GM12875 (cell line): ENCODE measurements around the gene PARVG.

Source experiments
- H3K4me3 ChIP-seq: one replicate; pipeline ENCODE4 v1.5.1; 2011; ENCODE audit warnings: low read depth, low read length, control low read depth
- TF ChIP-seq, protein P1 (sequence below): IDR thresholded peaks from 2 replicates; pipeline ENCODE4 v1.5.1; 2011; ENCODE audit warnings: low read depth, mild to moderate bottlenecking, control low read depth, inconsistent platforms, low read length, moderate library complexity, borderline replicate concordance; ENCODE audit not compliant: insufficient read depth

PARVG gene

DNA sequence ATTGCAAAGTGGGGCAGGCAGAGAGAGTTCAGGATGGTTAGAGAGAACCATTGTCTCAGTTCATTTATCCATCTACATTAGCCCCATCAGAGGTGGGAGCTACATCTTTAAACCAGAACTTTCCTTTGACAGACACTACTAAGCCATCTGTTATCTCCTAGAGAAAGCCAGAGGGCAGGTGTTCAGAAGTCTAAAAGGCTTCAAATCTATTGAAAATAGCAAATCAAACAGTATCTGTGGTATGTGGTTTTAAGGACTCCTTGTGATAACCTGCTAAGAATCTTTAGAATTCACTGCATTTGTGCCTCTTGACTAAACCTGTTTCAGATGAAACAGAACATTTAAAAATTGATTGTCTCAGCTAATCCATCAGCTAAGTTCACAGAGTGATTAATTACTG is 43.9 kb upstream of the PARVG start:
- no peak overlapping the region for H3K4me3 ChIP-seq
- TF ChIP-seq, protein P1, sequence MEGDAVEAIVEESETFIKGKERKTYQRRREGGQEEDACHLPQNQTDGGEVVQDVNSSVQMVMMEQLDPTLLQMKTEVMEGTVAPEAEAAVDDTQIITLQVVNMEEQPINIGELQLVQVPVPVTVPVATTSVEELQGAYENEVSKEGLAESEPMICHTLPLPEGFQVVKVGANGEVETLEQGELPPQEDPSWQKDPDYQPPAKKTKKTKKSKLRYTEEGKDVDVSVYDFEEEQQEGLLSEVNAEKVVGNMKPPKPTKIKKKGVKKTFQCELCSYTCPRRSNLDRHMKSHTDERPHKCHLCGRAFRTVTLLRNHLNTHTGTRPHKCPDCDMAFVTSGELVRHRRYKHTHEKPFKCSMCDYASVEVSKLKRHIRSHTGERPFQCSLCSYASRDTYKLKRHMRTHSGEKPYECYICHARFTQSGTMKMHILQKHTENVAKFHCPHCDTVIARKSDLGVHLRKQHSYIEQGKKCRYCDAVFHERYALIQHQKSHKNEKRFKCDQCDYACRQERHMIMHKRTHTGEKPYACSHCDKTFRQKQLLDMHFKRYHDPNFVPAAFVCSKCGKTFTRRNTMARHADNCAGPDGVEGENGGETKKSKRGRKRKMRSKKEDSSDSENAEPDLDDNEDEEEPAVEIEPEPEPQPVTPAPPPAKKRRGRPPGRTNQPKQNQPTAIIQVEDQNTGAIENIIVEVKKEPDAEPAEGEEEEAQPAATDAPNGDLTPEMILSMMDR = no peak

DNA sequence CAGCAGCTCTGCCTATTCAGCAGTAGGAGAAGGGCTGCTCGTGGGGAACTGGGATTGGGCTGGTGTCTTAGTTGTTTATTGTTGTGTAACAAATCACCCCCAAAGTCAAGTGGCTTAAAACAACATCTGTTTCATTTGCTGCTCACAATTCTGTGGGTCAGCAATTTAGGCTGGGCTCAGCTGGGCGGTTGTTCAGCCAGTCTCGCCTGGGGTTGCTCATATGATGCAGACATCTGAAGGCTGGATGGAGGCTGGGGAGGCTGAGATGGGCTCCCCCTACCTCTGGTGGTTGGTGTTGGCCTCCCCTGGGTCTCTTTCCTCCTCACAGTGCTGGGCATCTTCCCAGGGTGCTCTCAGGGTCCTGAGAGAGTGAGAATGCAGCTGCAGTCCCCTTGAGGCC is 43.3 kb upstream of the PARVG start:
- H3K4me3 ChIP-seq = no peak overlapping the region
- TF ChIP-seq, protein P1 = no peak

DNA sequence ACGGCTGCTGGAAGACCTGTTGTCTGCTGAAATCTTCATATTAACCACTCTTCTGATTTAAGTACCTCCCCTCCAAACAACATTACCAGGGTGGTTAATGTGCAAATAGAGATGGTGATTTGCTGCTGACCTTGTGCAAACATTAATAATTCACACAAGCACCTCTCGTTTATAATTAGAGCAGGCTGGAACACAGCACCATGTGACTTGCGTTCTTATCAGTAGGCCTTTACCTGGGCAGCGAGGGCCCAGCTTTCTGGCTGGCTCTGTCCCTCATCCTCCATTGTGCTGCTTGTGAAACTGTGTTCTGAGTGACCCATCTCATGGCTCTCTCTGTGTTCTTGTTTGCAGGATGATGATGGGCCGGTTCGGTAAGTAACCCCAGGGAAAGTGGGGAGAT is 41.0 kb upstream of the PARVG start:
- no peak overlapping the region for H3K4me3 ChIP-seq
- TF ChIP-seq, protein P1 = no peak

DNA sequence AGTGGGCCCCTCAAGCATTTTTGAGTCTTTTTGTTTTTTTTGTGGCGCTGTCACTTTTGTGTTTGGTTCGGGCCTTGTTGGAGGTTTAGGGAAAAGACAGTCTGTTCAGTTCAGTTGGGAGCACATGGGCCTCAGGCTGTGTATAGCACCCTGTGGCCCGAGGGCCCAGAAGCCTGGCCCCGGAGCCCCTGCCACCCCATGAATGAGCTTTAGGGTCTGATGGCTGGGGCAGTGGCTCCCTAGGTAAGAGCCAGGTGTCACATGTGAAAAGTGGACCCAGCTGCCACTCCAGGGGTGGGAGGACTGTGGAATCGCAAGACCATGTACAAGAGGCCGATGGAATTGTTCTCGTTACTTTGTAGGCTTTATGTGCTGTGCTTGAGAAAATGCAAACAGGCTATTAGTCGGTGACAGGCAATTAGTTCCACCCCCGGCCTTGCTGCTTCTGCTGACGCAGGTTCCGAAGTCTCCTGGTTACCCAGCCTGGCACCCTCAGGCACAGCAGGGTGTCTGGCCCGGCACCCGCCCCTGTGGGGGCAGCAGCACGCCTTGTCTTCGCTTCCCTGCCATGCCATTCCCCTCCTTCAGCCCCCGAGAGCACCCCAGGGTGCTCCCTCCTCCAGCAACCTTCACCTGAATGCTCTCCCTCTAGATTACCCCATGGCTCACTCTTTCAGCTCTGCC is 38.2 kb upstream of the PARVG start:
- TF ChIP-seq, protein P1 = no peak
- no peak overlapping the region for H3K4me3 ChIP-seq

DNA sequence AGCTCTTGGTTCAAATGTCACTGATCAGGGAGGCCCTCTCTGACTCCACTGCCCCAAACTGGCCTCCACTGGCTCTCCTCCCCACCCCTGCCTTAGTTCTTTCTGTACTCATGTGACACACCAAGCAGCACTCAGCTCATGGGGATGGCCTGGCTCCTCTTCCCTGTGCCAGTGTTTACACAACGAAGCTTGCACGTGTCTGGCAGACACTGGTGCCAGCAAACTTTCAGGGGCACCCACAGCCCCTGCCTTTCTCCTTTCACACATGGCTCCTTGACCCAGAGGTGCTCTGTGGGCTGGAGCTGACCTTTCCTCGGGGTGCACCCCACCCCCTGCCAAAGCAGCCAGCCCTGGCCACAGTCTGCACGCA is 37.6 kb upstream of the PARVG start:
- TF ChIP-seq, protein P1 = no peak
- no peak overlapping the region for H3K4me3 ChIP-seq

DNA sequence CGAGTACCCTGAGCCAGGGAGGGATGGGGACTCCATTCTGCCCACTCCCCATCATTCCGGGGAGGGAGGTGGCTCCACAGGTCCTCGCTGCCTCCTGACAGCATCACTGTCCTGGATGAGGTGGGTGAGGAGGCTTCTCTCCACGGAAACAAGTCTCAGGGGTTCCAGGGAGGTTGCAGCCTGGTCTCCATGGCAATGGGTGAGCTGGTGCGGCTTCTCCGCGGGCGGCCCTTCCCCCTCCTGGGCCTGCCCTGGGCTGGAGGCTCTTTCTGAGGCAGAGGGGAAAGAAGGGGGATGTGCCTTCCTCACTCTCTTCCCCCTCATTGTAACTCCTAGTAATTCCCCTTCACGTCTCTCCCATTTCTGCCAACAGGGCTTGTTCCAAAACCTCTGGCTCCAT is 37.1 kb upstream of the PARVG start:
- no peak overlapping the region for H3K4me3 ChIP-seq
- TF ChIP-seq, protein P1 = no peak

DNA sequence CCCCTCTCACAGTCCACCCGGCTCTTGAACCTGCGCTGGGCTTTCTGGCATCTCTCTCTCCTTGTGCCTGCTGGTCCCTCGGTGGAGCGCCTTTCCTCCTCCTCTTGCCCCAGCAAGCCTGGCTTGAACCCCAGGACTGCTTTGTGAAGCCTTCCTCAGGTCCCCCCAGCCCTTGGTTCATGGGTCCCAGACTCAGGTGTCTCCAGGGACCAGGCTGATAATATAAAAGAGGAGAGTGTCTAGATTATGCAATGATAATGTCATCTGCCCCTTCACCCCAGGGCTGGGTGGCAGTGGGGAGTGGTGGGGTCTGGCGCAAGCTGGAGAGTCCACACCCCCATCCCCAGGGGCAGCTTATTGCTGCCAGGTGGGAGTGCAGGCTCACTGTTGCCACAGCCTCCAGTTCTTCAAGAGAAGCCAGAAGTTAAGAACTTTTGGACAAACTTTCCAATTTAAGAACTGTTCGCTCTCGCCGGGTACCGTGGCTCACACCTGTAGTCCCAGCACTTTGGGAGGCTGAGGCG is 36.6 kb upstream of the PARVG start:
- TF ChIP-seq, protein P1 = no peak
- no peak overlapping the region for H3K4me3 ChIP-seq
